Stimulated activated CD4-positive, alpha-beta T cell treated with anti-CD3 and anti-CD28 coated beads, Interleukin-12 subunit alpha, Interleukin-12 subunit beta, amount 100 ng/mL, for 48 hours (primary cell): ENCODE data around the gene TLDC2.
"Not testable (repeated sequence)": the region's sequence is repeated elsewhere in the genome, so short reads cannot be mapped to it uniquely, and the experiment has no call there.

Source experiments
- DNase-seq, 3 donors: peaks; one replicate each; pipeline ENCODE4 v3.0.0-alpha.2; 2020; ENCODE audit warnings: low read depth in 2 of 3, low spot score in 1 of 3

The TLDC2 gene

DNA sequence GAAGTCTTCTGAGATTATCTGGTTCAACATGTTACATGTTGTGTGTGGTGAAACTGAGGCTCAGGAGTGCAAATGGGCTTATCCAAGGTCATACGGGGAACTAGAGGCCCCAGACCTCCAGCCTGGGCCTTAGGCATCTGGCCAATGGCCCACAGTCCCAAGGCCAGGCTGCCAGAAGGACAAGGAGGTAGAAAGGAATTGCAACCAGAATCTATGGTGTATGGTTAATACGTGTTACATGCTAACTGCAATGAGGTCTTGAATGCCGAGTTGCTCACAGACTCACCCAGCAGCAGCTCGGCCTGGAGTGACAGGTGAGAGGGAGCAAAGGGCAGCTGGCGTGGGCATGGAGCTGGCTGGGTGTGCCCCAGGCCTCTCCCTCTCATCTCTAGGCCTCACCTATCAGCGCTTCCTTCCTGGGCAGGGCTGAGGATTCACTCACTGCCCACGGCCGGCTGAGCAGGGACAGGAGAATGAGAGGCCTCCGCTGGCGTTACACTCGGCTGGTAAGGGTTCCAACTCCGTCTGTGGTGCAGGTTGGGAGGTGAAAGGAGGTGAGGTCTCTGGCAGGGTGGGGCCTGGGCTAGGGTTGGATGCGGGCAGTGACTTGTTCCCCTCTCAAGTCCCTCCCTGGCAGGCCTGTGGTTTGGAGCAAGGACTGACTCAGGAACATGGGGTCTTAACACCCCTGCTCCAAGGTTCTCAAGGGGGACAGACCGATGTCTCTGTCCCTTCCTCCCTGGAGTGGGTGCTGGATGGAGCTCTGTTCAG is at the start of gene TLDC2:
TLDC2 (plus strand) TSS at position 437 of the 771 bp plus-strand sequence; CDS start at position 474, 37 bp downstream.
- DNase-seq: no peak

GRCh38 chr20:36826554-36827244 is 49.2 kb upstream of the TLDC2 start:
- no peak for DNase-seq

DNA sequence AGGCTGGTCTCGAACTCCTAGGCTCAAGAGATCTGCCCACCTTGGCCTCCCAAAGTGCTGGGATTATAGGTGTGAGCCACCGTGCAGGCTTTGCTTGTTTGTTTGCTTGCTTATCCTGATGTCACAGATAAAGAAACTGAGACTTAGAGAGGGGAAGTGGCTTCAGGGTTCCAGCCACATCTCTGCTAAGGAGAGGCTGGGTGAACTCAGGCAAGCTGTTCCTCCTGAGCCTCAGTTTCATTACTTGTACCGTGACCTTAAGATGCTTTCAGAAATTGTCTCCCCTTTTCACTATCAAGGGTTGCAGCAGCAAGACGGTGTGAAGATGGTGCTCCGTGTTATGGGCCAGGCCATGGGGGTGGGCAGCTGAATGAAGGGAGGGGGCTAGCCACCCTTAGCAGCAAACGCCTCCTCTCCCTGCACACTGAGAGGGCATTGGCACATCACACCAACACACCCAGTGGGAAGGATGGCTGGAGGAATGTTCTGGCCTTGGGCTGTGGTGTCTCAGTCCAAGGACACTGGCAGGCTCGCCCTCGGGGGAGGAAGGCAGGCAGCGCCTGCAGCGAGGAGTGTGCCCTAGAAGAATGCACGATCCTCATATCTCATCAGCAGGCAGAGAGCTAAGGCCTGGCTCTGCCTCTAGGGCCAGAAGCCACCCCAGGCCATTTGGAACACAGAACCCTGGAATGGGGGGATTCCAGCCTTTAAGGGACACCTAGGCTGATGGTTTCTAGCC is 48.2 kb upstream of the TLDC2 start:
- DNase-seq: no peak

DNA sequence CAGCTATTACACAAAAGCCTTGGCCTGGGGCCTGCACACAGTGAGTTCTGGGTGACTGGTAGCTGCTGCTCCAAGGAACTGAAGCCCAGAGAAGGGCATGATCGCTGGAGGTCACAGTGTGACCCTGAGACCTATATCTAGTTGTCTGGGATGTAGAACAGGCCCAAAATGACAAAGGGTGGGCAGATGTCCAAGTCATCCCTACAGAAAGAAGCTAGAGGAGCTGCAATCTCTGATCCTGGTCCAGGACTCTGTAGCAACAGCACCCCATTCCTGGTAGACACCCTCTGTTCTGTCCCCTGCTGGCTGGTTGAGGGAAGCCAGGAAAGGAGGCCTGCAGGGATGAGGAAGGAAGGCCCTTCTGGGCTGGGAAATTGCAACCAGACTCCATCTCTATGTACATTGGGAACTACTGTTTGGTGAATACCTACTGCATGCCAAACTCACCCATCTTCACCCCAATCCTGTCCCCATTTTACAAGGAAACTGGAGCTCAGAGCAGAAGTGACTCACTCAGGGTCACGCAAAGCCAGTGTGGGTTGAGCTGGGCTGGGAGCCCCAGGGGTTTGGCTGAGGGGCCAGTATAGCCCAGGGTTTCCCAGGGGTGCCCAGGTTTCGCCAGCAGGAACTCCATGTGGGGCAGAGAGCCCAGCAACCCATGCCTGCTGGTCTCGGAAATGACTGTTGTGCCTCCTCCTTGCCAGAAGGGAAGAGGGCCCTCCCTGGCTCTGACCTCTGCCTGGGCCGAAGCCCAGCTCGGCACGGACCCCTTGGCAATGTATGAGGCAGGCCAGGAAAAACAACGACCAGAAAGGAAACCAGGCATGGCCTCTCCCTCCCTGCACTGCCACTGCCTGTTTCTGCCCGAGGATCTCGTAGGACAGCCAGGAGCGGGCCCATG is 44.9 kb upstream of the TLDC2 start:
- no peak for DNase-seq

DNA sequence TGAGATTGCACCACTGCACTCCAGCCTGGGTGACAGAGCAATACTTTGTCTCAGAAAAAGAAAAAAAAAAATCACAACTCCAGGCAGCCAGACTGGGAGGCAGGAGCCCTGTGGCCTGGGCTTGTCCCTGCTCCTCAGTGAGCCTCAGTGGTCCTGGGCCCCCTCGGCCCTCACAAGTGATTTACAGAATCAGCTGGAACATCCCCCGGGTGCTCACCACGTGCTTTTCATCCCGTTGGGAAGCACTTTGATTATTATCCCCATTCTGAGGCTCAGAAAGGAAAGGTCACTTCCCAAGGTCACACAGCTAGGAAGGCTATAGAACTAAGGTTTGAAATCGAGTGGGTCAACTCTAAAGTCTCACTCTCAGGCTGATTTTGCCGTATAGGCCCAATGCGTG is 43.1 kb upstream of the TLDC2 start:
- no peak for DNase-seq

- DNase-seq: no peak
Observed at GRCh38 chr20:36833275-36834020, 42.5 kb upstream of the TLDC2 start.

GRCh38 chr20:36835025-36835424 is 40.9 kb upstream of the TLDC2 start:
- no peak for DNase-seq

DNA sequence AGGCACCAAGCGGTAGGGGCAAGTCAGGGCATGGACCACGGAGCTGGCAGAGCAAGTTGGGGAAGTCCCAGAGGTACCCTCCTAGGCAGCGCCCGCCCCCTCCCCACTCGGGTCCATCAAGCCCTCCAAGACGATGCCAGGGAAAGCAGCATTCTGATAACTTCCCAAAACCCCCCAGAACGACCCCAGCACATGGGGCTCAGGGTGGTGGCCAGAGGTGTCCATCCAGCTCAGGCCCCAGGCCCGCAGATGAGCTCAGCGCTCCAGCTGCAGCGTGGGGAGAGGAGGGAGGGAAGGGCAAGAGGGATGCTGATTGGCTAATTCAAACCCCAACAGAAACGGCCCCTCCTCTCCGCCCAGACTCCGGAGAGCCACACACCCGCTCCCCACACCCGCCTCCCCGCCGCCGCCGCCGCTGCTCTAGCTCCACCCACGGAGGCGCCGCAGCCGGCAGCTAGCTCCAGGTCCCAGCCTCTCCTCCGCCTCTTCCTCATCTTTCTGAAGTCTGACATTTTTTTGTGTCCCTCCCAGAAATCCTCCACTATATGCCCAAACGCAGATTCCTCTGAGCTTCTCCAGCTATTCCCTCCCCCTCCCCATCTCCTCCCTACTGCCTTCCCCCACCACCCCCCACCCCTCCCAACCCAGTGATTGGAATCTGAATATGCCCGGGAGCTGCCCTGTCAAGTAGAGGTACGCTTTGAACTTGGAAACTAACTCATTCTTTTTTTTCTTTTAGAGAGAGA is 40.3 kb upstream of the TLDC2 start:
- DNase-seq: peak; percentile 76 to 85 (median 77)

DNA sequence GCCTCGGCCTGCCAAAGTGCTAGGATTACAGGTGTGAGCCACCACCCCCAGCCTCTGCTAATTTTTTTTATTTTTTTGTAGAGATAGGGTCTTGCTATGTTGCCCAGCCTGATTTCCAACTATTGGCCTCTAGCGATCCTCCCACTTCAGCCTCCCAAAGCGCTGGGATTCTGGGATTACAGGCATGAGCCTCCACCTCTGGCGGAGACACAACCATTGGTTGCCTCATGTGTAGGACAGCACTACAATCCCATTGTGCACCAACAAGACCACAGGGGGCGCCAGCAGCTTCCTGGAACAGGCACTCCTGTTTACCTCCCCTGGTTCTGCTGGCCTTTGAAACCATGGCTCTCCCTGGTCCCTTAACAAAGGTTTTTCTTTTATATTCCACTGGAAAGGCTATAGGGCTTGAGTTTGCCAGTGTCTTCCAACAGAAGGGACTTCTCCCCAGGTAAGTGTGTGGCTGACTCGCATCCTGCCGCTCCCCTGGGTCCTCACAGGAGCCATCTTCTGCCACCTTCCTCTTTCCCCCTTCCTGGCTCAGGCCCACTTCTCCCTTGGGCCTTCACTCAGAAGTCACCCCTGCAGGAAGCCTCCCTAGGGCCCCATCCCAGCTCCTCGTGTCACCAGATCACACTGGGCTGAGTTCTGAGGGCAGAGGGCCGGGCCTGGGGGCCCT is 39.2 kb upstream of the TLDC2 start:
- peak; percentile 49 to 67 (median 64) for DNase-seq

DNA sequence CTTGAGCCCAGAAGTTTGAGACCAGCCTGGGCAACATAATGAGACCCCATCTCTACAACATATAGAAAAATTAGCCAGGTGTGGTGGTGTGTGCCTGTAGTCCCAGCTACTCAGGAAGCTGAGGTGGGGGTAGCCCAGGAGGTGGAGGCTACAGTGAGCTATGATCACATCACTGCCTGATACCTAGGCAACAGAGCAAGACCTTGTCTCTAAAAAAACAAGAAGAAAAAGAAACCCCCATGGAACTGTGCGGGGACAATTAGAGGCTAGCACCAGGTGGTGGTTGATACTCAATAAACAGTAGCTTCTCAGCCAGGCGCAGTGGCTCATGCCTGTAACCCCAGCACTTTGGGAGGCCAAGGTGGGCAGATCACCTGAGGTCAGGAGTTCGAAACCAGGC is 37.6 kb upstream of the TLDC2 start:
- not testable (repeated sequence) for DNase-seq

GRCh38 chr20:36839150-36839549 is 36.8 kb upstream of the TLDC2 start:
- DNase-seq: no peak

DNA sequence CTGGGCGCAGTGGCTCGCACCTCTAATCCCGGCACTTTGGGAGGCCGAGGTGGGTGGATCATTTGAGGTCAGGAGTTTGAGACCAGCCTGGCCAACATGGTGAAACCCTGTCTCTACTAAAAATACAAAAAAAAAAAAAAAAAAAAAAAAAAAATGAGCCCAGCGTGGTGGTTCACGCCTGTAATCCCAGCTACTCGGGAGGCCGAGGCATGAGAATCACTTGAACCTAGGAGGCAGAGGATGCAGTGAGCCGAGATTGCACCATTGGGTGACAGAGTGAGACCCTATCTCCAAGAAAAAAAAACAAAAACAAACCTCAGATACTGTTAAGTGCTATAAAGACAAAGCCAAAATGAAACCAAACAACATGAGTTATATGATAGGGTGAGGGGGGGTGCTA is 34.9 kb upstream of the TLDC2 start:
- not testable (repeated sequence) for DNase-seq

GRCh38 chr20:36845288-36845971 is 30.5 kb upstream of the TLDC2 start:
- no peak for DNase-seq

DNA sequence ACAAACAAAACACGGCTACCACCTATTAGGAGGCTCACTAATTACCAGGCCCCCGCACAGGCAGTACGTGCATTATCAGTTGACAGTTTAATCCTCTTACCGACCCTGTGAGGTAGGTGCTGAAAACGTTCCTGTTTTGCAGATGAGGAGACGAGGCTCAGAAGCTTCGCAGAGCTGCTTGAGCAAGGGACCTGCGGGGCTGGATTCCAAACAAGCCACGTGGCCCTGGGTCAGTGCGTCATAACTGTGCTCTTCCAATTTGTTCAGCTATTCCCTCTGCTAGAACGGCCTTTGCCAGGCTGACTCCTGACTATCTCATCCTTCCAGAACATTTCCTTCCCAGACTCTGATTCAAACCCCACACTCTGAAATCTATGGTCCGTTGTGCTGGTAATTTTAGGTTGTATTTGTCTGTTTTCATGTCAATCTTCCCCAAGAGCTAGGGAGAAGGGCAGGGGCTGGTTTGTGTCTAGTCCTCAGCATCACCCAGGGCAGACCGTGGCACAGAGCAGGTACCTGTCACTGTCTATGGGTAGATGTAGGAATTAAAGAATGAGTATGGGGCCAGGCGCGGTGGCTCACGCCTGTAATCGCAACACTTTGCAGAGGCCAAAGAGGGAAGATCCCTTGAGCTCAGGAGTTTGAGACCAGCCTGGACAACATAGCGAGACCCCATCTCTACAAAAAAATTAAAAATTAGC is 28.8 kb upstream of the TLDC2 start:
- DNase-seq: no peak

GRCh38 chr20:36847710-36848040 is 28.3 kb upstream of the TLDC2 start:
- DNase-seq: no peak

DNA sequence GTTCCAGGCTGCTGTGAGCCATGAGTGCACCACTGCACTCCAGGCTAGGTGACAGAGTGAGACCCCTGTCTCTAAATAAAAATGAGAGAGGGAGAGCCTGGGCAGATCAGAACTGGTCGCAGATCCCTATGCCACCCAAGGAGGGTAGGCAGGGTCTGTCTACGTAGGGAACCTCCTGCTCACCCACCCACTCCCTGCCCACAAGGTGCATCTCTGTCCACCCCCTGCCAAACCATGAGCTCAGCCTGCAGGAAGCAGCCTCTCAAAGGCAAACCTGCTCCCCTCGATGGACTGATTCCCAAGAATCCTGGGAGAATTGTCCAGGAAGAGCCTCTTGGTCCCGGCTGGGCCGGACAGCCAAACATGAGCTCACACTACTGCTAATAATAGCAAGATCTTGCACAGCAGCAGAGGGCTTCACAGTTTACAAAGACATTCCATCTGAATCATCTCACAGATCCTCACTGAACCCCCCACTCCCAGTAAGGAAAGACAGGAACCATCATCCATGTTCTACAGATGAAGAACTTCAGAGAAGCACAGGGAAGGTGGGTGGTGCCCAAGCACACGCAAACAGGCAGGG is 27.8 kb upstream of the TLDC2 start:
- DNase-seq: no peak

DNA sequence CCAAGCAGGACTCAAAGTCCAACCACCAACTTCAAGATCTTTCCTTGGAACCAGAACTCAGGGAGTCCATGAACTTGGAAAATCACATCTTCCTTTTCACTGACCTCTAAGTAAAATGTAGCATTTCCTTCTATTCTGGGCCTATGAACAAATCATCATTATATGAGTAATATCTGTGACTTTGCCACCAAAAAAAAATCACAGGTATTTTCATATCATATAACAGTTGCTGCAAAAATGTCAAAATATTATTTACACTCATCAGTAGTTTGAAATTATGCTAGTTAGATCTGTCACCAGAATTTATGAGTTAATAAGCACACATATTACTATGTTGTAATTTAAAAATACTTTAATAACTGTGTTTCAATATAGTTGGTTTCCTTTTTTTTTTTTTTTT is 27.3 kb upstream of the TLDC2 start:
- DNase-seq: no peak
